Measurements from ENCODE around the gene TFDP2. TPM values are rescaled to one million over a fixed set of nuclear protein-coding genes. Genes with fewer than 3 reads are reported as not detected.
"Not testable (repeated sequence)": the region's sequence is repeated elsewhere in the genome, so short reads cannot be mapped to it uniquely, and the experiment has no call there.

Gene TFDP2
- total RNA-seq, 1 donor from 2014 or later, result 22.0 TPM

DNA sequence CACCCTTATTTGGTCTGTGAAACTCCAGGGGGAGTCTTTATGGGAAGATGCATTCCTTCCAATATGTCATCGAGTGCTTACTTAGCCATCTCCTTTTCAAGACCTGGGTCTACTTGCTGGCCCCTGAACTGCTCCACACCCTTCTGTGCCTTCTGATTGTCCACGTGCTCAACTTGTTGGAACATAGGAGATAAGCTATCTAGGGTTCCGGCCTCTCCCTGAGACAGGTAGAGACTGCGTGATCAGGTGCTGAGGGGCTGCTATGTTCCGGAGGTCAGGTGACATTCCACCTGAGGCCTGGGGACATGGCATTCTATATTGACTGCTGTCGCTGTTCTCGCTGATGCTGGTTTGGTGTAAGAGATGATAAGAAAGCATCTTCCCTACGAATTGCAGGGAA, 207.3 kb downstream of the TFDP2 start:
- Mint-ChIP-seq H3K27ac (no peak overlapping the region), H3K36me3 (ENCODE audit: low read depth) (no peaks in the 10 kb centered on the region), H3K4me1 (peaks cover 13% of the 10 kb centered on the region), H3K27me3 (no peaks in the 10 kb centered on the region), H3K9me3 (peaks cover 3% of the 10 kb centered on the region), H3K4me3 (no peak overlapping the region)
- intact Hi-C loops (cut with micrococcal nuclease), result no loop called here
- no peak for DNase-seq

DNA sequence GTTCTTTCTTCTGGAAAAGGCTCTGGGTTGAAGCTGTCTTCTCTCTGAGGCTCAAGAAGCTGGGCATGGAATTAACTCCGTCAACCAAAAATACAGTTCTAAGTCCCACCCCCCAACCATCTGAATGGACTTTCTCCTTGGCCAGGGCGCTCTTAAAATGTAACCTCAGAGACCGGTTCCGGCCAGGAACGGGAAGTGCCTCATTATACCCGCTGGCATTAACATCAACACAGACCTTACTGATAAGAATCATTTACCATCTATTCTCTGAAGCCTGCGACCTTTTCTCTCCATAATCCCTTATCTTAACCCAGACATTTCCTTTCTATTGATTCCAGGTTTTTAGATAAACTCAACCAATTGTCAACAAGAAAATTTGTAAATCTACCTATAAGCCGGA, 208.3 kb downstream of the TFDP2 start:
- Mint-ChIP-seq H3K4me1 (peaks cover 13% of the 10 kb centered on the region), H3K4me3 (no peak overlapping the region), H3K27me3 (no peaks in the 10 kb centered on the region), H3K27ac (peak overlapping the region; percentile 28), H3K9me3 (peaks cover 3% of the 10 kb centered on the region), H3K36me3 (ENCODE audit: low read depth) (no peaks in the 10 kb centered on the region)
- DNase-seq, result no peak
- intact Hi-C loops (cut with micrococcal nuclease), result no loop called here

DNA sequence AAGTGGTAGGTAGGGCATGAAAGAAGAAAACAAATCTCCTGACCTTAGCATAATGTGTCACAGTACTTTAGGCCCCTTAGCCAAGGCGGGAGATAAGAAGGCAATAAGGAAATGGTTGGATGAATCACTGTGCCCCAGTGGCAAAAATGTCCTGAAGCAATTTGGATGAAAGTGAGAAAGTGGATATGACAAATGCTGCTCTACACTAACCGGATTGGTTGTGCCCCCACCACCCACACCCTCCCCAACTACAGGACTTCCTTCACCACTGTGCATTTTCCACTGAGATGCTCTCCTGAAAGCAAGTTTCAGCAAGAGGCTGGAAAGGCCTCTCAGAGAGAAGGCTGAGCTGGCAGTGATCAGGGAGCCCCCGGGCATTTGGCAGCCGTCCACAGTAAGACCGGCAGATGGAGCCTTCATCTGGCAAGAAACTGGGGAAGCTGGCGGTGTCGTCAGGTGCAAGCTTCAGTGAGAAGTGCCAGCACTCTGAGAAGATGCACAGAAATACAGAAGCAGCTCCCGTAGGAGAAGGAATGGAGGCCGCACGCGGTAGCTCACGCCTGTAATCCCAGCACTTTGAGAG, 209.1 kb downstream of the TFDP2 start:
- Mint-ChIP-seq H3K4me3 (no peak overlapping the region), H3K9me3 (peaks cover 3% of the 10 kb centered on the region), H3K27ac (peak overlapping the region; percentile 72), H3K27me3 (no peaks in the 10 kb centered on the region), H3K4me1 (peaks cover 13% of the 10 kb centered on the region), H3K36me3 (ENCODE audit: low read depth) (no peaks in the 10 kb centered on the region)
- DNase-seq, result no peak
- intact Hi-C loops (cut with micrococcal nuclease), result loop anchor here (1.0 kb wide), 1 partner anchor 144 kb away; no protein-coding TSS in a partner anchor

DNA sequence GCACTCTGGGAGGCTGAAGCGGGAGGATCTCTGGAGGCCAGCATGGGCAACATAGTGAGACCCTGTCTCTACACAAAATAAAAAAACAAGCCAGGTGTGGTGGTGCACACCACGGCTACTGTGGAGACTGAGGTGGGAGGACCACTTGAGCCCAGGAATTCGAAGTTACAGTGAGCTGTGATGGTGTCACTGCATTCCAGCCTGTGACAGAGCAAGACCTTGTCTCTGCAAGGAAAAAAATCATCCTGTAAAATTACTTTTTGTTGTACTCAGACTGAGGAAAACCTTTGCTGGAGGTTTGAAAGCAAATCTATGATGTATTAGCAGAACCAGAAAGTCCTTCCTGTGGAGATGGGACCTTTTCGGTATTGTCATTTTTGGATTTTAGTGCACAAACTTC, 209.6 kb downstream of the TFDP2 start:
- H3K4me3 Mint-ChIP-seq, result no peak overlapping the region
- no peak for DNase-seq
- no peaks in the 10 kb centered on the region for H3K36me3 Mint-ChIP-seq (ENCODE audit: low read depth)
- intact Hi-C loops (cut with micrococcal nuclease), result loop anchor here (1.0 kb wide), 1 partner anchor 143 kb away; no protein-coding TSS in a partner anchor
- H3K27me3 Mint-ChIP-seq, result no peaks in the 10 kb centered on the region
- H3K9me3 Mint-ChIP-seq, result peaks cover 3% of the 10 kb centered on the region
- H3K4me1 Mint-ChIP-seq, result peaks cover 13% of the 10 kb centered on the region
- no peak overlapping the region for H3K27ac Mint-ChIP-seq

DNA sequence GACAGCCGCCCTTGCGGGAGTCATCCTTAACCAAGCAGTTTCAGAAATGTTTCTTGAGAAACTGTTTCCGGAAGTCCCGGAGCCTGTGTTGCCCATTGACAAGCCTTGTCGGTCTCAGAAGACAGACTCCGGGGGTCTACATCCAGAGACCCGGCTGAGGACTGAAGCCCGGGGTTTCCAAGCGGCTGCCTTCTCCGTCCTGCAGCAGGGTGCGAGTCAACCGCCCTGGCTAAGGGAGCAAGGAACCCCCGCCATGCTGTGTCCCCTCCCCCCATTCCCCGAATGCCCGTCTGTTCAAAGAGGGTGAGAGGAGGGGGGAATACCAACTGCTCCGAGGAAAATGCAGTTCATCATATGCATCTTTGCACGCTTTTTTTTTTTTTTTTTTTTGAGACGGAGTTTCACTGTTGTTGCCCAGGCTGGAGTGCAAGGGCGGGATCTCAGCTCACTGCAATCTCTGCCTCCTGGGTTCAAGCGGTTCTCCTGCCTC, 211.3 kb downstream of the TFDP2 start:
- H3K9me3 Mint-ChIP-seq, result peaks cover 3% of the 10 kb centered on the region
- no peak overlapping the region for H3K4me3 Mint-ChIP-seq
- H3K27ac Mint-ChIP-seq, result no peak overlapping the region
- no peaks in the 10 kb centered on the region for H3K27me3 Mint-ChIP-seq
- intact Hi-C loops (cut with micrococcal nuclease), result no loop called here
- H3K36me3 Mint-ChIP-seq (ENCODE audit: low read depth), result no peaks in the 10 kb centered on the region
- peaks cover 13% of the 10 kb centered on the region for H3K4me1 Mint-ChIP-seq
- DNase-seq, result no peak

DNA sequence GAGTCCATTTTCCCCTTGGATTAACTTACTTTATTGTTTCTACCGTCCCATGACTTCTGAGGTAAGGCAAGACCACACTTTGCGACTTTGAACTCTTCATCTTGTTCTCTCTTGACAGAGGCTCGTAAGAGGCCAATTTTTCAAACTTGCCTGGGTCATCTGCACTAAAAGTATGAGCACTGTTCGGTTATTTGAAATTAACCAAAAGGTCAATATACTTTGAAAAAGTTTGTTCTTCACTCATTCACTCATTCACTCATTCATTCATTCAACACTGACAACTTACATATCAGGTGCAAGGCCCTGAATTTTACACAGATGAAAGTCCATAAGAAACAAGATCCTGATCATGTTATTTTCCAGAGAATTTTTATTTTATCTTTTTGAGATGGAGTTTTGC, 215.0 kb downstream of the TFDP2 start:
- Mint-ChIP-seq H3K27ac (no peak overlapping the region), H3K4me1 (no peaks in the 10 kb centered on the region), H3K36me3 (ENCODE audit: low read depth) (no peaks in the 10 kb centered on the region), H3K9me3 (no peaks in the 10 kb centered on the region), H3K4me3 (no peak overlapping the region), H3K27me3 (no peaks in the 10 kb centered on the region)
- intact Hi-C loops (cut with micrococcal nuclease), result no loop called here
- DNase-seq, result no peak

DNA sequence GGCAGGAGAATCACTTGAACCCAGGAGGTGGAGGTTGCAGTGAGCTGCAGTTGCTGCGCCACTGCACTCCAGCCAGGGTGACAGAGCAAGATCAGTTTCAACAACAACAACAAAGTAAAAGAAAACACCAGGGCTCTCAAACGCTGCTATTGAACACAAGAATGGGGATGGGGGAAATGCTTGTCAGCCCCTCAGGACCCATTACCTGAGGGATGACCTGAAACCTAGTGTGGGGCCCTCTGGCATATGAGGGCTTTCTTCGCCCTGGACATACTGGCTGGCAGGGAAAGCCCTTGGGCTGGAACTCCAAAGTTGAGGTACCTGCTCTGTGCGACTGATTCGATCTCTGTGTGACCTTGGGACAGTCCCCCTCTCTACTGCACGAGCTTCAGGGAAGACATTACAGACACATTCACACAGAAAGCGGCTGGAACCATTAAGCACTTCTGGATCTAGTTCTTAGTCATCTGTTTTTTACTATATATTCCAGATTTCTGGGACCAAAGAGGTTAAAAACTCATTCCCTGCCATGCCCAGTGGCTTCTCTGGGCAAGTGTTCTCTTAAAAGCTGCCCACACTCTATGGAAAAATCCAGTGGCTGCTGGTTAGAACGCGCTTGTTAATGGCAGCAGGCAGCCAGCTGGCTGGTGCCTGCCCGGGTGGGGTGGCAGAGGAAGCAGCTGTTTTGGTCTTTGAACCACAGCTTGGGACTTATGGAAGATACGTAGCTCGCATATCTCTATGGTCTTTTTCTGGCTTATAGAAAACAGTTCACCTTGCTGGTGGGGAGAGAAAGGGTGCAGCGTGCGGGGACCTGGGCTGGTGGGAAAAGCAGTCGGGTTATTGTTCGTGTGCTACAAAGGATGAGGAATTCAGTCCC, 215.7 kb downstream of the TFDP2 start:
- no peaks in the 10 kb centered on the region for H3K4me1 Mint-ChIP-seq

DNA sequence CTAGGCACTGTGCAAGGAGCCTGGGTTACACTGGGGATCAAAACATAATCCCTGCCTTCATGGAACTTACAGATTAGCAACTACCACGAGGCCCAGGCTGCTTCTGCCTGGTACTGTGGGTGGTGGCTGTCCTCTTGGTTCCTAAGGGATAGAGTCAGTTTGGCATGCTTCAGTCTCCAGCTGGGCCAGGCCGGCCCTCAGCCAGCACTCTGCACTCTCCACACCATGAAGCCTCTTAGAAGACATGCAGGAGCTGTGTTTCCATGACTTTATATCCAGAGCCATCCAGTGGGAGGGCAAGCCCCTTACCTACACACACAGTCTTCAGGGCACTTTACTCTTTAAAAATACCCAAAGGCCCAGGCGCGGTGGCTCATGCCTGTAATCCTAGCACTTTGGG, 218.5 kb downstream of the TFDP2 start:
- intact Hi-C loops (cut with micrococcal nuclease), result no loop called here
- H3K9me3 Mint-ChIP-seq, result no peaks in the 10 kb centered on the region
- no peak overlapping the region for H3K4me3 Mint-ChIP-seq
- DNase-seq, result no peak
- no peak overlapping the region for H3K27ac Mint-ChIP-seq
- H3K4me1 Mint-ChIP-seq, result no peaks in the 10 kb centered on the region
- peaks cover 19% of the 10 kb centered on the region for H3K36me3 Mint-ChIP-seq (ENCODE audit: low read depth)
- no peaks in the 10 kb centered on the region for H3K27me3 Mint-ChIP-seq

More for the DNA sequence above, 215.7 kb downstream of the TFDP2 start:
- intact Hi-C loops (cut with micrococcal nuclease), result no loop called here
- Mint-ChIP-seq H3K27ac (no peak overlapping the region), H3K9me3 (no peaks in the 10 kb centered on the region), H3K4me3 (no peak overlapping the region), H3K27me3 (no peaks in the 10 kb centered on the region), H3K36me3 (ENCODE audit: low read depth) (peaks cover 4% of the 10 kb centered on the region)
- DNase-seq, result no peak

DNA sequence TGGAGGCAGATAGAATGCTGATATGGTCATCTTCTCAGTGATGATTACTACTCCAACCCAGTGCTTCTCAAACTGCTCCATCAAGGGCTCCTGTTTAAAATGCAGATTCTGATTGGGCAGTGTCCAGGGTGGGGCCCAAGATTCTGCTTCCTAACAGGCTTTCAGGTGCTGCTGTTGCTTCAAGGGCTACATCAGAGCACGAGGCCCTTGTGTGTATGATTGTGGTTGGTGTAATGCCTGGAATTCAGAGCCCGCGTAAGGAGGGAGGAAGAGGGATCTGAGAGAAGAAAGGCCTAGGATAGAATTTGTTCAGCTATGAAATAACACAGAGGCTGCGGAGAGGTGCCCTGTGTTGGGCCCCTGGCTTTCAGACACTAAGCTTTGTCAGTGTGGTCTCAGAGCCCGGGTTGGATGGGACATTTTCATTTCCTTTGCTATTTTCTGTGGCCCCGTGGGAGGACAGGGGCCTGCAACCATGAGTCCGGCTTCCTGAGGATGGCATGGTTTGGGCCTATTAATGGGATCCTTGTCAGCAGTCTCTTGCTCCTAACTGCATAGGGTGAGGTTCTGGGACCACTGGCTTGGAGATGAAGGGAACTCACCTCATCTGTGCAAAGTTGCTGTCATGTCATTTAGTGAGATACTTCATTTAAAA, 219.9 kb downstream of the TFDP2 start:
- intact Hi-C loops (cut with micrococcal nuclease), result no loop called here
- no peak for DNase-seq
- Mint-ChIP-seq H3K9me3 (no peaks in the 10 kb centered on the region), H3K36me3 (ENCODE audit: low read depth) (peaks cover 26% of the 10 kb centered on the region), H3K4me3 (no peak overlapping the region), H3K4me1 (no peaks in the 10 kb centered on the region), H3K27ac (peak overlapping the region; percentile 62), H3K27me3 (no peaks in the 10 kb centered on the region)

DNA sequence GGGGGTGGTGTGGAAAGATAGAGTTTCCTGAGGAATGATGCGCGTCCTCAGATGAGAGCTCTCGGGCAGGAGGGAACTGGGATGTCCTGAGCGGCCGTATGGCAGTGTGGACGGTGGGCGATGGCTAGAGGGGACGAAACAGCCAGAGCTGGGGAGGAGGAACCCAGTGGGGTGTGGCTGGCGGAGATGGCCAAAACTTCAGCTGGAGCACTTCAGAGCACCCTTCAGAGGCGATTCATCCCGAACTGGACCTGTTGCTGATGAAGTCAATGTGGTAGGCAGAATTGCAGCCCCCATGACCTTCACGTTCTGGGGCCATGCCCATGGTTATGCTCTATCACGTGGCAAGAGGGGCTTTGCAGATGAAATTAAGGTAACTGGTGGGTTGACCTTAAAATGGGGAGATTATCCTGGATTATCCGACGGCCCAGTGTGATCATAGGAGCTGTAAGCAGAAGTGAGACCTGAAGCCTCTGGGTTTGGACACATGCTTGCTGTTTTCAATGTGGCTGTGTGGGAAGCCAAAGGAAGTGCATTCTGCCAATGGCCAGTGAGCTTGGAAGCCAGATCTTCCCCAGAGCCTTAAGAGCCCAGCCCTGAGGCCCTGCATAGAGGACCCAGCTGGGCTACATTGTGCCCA, 220.6 kb downstream of the TFDP2 start:
- H3K36me3 Mint-ChIP-seq (ENCODE audit: low read depth), result peaks cover 29% of the 10 kb centered on the region
- H3K27ac Mint-ChIP-seq, result no peak overlapping the region
- no peaks in the 10 kb centered on the region for H3K9me3 Mint-ChIP-seq
- H3K4me1 Mint-ChIP-seq, result no peaks in the 10 kb centered on the region
- H3K27me3 Mint-ChIP-seq, result no peaks in the 10 kb centered on the region
- intact Hi-C loops (cut with micrococcal nuclease), result no loop called here
- no peak overlapping the region for H3K4me3 Mint-ChIP-seq
- DNase-seq, result no peak

DNA sequence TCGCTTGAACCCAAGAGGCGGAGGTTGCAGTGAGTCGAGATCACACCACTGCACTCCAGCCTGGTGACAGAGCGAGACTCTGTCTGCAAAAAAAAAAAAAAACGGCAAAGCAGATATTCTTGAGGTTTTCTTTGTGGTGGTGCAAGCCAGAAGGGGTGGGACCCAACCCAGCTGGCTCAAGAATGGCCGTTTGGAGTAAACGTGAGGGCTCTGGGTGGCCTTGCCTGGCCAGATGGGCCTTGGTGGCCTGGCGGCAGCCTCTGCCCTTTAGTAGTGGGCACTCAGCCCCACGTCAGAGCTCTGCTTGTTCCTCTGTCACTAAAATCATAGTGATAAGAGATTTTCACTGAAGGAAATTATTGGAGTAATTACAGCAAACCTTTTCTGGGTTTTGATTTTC, 222.4 kb downstream of the TFDP2 start:
- Mint-ChIP-seq H3K4me3 (no peak overlapping the region), H3K36me3 (ENCODE audit: low read depth) (peaks cover 45% of the 10 kb centered on the region)

DNA sequence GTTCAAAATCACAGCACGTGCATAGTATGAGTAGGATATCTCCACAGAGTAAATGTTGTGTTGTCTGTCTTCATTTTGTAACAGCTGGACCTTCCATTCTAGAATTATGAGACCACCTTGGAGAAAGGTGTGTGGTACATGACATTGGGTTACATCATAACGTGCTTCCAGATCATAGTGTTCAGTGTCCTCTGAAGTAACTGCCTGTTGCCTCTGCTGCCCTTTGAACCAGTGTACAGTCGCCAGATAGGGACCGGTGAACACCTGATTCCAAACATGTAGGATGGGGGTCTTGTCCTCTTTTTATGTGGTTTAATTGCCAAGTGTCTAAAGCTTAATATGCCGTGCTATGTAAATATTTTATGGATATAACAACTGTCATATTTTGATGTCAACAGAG, 223.7 kb downstream of the TFDP2 start:
- DNase-seq; H3K27me3 Mint-ChIP-seq; H3K27ac Mint-ChIP-seq; H3K4me1 Mint-ChIP-seq; H3K4me3 Mint-ChIP-seq; intact Hi-C loops (cut with micrococcal nuclease); H3K9me3 Mint-ChIP-seq: not testable (repeated sequence)
- peaks cover 52% of the 10 kb centered on the region for H3K36me3 Mint-ChIP-seq (ENCODE audit: low read depth)

More for the DNA sequence above, 222.4 kb downstream of the TFDP2 start:
- H3K9me3 Mint-ChIP-seq, result no peaks in the 10 kb centered on the region
- intact Hi-C loops (cut with micrococcal nuclease), result no loop called here
- no peak overlapping the region for H3K27ac Mint-ChIP-seq
- no peak for DNase-seq
- no peaks in the 10 kb centered on the region for H3K27me3 Mint-ChIP-seq
- H3K4me1 Mint-ChIP-seq, result no peaks in the 10 kb centered on the region

DNA sequence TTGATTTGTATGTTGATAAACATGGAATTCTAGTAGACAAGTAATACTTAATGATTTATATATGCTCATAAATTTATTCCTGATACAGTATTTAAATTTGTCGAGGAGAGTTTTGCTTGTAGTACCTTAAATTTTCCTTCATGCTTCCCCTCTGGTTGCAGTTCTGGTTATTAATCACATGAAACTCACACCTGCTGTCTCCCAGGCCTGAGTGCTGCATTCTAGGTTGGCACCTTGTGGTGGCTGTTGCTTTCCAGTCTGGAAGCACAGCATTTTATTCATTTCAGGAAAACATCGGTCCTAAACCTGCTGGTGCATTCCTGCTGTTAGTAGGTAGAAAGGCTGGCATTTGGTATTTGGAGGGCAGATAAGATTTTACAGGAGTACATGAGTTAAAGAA, 228.0 kb downstream of the TFDP2 start:
- H3K36me3 Mint-ChIP-seq (ENCODE audit: low read depth), result peaks cover 53% of the 10 kb centered on the region
- no peak for DNase-seq
- H3K4me3 Mint-ChIP-seq, result no peak overlapping the region
- H3K9me3 Mint-ChIP-seq, result no peaks in the 10 kb centered on the region
- intact Hi-C loops (cut with micrococcal nuclease), result no loop called here
- peak overlapping the region; percentile 16 for H3K27ac Mint-ChIP-seq
- no peaks in the 10 kb centered on the region for H3K27me3 Mint-ChIP-seq
- H3K4me1 Mint-ChIP-seq, result no peaks in the 10 kb centered on the region

DNA sequence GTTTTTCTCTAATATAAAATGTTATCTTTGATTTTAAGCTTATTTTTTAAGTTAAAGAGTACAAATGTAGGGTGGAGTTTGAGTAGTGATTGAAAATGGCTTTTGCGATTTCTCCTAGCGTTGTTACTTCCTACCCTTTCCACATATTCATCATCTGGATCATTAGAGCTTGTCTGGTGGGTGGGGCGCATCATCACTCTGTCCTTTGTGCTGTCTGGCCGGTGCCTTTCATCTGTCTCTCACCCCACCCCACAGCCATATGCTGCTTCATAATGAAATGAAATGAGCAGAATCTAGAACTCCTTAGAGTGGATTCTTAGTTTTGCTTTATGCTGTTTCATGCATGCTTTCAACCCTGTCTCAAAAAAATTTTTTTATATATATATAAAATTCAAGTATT, 228.6 kb downstream of the TFDP2 start:
- H3K27ac Mint-ChIP-seq, result peak overlapping the region; percentile 16
- H3K4me1 Mint-ChIP-seq, result no peaks in the 10 kb centered on the region
- no peaks in the 10 kb centered on the region for H3K9me3 Mint-ChIP-seq
- no peak for DNase-seq
- H3K36me3 Mint-ChIP-seq (ENCODE audit: low read depth), result peaks cover 55% of the 10 kb centered on the region
- intact Hi-C loops (cut with micrococcal nuclease), result no loop called here
- no peak overlapping the region for H3K4me3 Mint-ChIP-seq
- H3K27me3 Mint-ChIP-seq, result no peaks in the 10 kb centered on the region
